Hair follicular keratinocyte (primary cell): ENCODE results near the gene EVPL. TPM values are rescaled to one million over a fixed set of nuclear protein-coding genes. Genes with fewer than 3 reads are reported as not detected.

Experiments
- total RNA-seq: library from RNA; depleted of rRNA; stranded (reverse); fragments of >200 nt; gene quantifications from 2 replicates; pipeline ENCODE4 v1.2.3, GENCODE V29; 2015

EVPL gene
- total RNA-seq: 14.2 and 19.4 TPM in 2 replicates

GRCh38 chr17:76027159-76027839, at the start of gene EVPL:
TSS of gene EVPL (minus strand) at chr17:76027306. CDS start at chr17:76027198, 108 bp downstream.

DNA sequence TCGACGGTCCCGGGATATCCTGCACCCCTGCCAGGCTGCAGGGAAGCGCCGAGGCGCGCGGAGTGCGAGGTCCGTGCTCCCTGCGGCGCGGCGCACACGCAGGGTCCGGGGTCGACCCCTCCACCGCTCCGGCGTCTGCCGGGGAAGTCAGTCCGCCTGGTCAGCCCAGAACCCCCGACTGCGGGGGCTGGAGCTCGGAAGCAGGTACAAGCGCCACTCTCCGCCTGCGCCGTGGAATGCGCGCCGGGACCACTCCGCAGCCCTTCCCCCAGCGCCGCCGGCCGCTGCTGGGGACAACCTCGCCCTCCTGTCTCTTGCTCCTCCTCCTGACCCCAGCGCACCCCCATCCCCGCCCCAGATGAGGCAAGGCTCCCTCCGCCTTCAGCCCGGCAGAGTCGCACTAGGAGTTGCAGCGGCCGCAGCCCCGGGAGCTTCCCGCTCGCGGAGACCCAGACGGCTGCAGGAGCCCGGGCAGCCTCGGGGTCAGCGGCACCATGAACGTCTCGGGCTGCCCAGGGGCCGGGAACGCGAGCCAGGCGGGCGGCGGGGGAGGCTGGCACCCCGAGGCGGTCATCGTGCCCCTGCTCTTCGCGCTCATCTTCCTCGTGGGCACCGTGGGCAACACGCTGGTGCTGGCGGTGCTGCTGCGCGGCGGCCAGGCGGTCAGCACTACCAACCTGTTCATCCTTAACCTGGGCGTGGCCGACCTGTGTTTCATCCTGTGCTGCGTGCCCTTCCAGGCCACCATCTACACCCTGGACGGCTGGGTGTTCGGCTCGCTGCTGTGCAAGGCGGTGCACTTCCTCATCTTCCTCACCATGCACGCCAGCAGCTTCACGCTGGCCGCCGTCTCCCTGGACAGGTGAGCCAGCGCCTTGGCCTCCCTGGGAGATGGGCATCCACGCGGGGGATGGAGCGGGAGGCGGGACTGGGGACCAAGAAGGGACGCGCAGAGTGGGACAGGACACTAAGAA, 47.6 kb upstream of the EVPL start, which contains the start of gene GALR2:
Gene GALR2 (plus strand): TSS at position 392 of the 974 bp plus-strand sequence. CDS start 103 bp downstream, at position 495.

DNA sequence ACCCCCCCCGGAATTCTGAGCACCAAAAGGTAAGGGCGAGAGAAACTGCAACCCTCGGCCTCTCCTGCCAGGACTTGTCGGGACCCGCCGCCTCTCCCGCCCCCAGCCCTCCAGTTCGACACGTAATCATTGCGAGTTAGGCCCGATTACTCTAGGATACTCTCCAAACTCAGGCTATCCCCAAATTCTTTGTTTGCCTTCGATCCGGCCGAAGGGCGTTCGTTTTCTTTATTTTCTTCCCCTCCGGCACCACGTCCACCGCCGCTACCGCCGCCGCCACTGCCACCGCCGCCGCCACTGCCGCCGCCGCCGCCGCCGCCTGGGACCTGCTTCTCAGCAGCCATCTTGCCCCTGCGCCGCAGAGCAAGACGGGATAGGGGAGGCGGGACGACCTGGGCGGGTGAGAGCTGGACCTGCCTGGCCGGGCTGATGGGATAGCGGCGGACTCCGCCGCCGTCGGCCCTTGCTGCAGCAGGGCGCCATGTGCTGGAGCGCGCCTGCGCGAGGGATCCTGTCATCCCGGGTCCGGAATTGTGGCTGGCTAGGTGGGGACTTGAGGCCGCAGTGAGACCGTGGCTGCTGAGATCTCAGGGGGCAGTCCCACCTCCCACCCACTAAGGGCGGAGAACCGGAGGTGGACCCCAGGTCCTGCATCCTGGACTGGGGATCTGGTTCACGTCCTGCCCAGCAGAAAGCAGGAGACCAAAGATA, 45.2 kb upstream of the EVPL start, which contains the start of gene SRP68:
Gene SRP68 (minus strand): TSS at position 370 of the 711 bp plus-strand sequence. CDS start 26 bp downstream, at position 344.

DNA sequence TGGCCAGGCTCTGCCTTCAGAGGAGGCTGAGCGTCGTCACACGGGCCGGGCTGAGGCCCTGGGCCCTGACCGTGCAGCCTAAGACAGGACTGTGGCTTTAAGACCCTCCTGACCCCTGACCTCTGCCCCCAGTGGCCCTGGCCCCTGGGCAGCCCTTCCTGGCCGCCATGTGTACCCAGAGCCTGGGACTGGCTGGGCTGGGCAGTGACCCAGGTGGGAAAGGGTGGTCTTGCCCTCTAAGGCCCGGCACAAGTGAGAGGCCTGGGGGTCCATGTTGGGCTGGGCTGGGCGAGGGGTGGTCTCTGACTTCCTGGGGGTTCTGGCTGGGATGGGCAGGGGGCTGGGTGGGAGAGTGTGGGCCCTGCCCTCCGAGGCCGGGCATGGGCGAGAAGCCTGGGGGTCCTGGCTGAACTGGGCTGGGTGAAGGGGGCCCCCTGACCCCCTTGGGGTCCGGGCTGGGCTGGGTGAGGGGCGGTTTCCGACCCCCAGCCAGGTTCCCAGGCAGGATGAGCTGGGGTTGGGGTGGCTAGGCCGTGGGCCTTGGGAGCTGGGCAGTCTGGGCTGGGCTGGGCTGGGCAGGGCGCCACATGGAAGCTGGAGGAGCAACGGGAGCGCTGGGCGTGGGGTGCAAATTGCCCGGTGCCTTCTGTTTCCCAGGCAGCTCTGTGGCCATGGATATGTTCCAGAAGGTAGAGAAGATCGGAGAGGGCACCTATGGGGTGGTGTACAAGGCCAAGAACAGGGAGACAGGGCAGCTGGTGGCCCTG, 26.2 kb downstream of the EVPL start, which contains the start of gene CDK3:
Gene CDK3 (plus strand): TSS at position 101 of the 767 bp plus-strand sequence. CDS start 571 bp downstream, at position 672.

DNA sequence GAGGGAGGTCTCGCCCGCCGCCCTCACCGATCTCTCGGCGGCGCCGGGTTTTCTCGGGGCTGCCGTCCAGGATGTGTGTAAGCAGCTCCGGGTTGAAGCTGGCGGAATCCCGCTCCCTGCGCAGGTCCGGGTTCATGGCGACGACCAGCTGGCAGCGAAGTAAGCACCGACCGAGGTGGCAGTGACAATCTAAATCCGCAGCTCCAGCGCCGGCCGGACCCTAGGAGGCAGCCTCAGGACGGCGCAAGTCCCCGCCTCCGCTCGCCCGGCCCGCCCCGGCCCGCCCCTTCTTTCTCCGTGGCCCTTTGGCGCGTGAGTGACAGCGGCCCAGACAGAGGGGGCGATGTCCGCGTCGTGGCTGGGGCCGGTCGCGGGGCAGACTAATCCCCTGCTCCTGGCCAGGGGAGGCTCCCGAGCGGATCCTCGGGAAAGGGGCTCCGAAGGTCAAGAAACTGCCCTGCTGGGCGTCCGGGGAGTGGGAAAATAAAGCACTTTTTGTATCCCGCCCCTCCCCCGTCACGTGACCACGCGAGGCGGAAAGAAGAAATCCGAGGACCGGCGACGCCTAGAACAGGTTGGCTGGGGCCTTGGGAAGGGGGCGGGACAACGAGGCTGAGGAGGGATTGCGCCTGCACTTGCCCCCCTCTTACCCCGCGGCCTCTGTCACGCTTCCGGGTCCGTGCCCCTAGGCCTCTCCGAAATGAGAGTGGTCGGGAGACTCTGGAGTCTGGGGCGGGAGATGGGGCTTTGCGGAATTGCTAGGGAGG, 48.0 kb downstream of the EVPL start, which contains the start of the genes ACOX1 and TEN1:
Gene ACOX1 (minus strand): TSS at position 229 of the 767 bp plus-strand sequence. CDS start 93 bp downstream, at position 136.
Gene TEN1 (plus strand): TSS at position 303 of the 767 bp plus-strand sequence. CDS start 6,953 bp downstream, outside the sequence.

Other genes with a start within 250 kb of the EVPL start
- gene UNK, start 242.5 kb downstream of the EVPL start, total RNA-seq: 12.9 and 21.5 TPM in 2 replicates
- gene UNC13D, start 182.9 kb downstream of the EVPL start, total RNA-seq: 0.87 and 1.2 TPM in 2 replicates
- 43.7 and 62.4 TPM in 2 replicates for gene WBP2, start 172.0 kb downstream of the EVPL start, total RNA-seq
- gene TRIM47, start 148.7 kb downstream of the EVPL start, total RNA-seq: 40.9 and 68.3 TPM in 2 replicates
- gene TRIM65, start 130.4 kb downstream of the EVPL start, total RNA-seq: 14.9 and 17.5 TPM in 2 replicates
- gene MRPL38, start 122.4 kb downstream of the EVPL start, total RNA-seq: 29.7 and 35.8 TPM in 2 replicates
- 10.8 and 12.0 TPM in 2 replicates for gene FBF1, start 86.3 kb downstream of the EVPL start, total RNA-seq
- gene ACOX1, start 48.1 kb downstream of the EVPL start, total RNA-seq: 17.2 and 20.6 TPM in 2 replicates
- 13.4 and 17.1 TPM in 2 replicates for gene TEN1, start 48.1 kb downstream of the EVPL start, total RNA-seq
- gene CDK3, start 26.5 kb downstream of the EVPL start, total RNA-seq: 0.16 and 1.3 TPM in 2 replicates
- 33.6 and 38.8 TPM in 2 replicates for gene SRP68, start 45.2 kb upstream of the EVPL start, total RNA-seq
- 0.42 TPM in 1 of 2 replicates, not detected in the other for gene GALR2, start 47.5 kb upstream of the EVPL start, total RNA-seq
- not detected in 2 replicates for gene ZACN, start 51.9 kb upstream of the EVPL start, total RNA-seq
- 45.4 and 52.4 TPM in 2 replicates for gene EXOC7, start 76.5 kb upstream of the EVPL start, total RNA-seq
- 0.23 TPM in 1 of 2 replicates, not detected in the other for gene FOXJ1, start 113.9 kb upstream of the EVPL start, total RNA-seq
- 0.15 TPM in 1 of 2 replicates, not detected in the other for gene RNF157, start 213.2 kb upstream of the EVPL start, total RNA-seq
- gene UBALD2, start 238.0 kb upstream of the EVPL start, total RNA-seq: 16.0 and 20.7 TPM in 2 replicates